GM19463 (cell line): ENCODE results near the gene WNT9B.
A peak's percentile ranks its signal among the peaks of the same experiment; 100 is the strongest.
"Not testable (repeated sequence)": the region's sequence is repeated elsewhere in the genome, so short reads cannot be mapped to it uniquely, and the experiment has no call there.

ENCODE experiments used
- ATAC-seq: cut with Tn5 transposase; IDR thresholded peaks from one replicate; pipeline ENCODE4 v1.9.1; 2021; ENCODE audit warnings: mild to moderate bottlenecking, moderate library complexity; ENCODE audit not compliant: unreplicated experiment

The WNT9B gene

GRCh38 chr17:46903762-46904672, 52.6 kb downstream of the WNT9B start:
- ATAC-seq = no peak

DNA sequence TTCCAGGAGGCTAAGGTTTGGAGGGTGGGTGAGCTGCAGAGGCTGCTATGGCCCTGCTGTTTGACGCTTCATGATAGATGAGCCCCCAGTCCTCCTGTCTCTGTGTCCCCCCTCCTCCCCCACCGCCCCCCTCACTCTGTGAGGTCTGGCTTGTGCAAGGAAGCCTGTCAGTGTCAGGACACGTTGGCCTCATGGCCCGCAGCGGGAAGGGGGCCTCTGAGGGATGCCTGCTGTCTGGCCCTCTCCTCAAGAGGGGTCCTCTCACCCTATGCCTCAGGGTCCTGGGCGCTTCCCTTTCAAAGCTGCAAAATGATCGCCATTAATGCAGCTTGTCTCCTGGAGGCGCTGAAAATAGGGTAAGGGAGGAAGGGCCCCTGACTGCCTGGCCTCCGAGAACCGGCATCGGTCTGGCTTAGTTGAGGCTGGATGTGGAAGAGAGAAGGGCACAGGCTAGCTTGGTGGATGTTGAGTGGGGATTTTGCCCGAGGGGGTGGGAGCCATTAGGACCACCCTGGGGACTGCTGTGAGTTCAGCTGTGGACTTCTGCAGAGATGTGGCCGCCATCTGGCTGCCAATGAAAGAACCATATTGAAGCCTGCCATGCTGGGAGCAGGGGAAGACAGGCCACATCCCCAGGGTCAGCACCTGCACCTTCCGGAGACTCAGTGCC, 56.8 kb downstream of the WNT9B start:
- ATAC-seq = no peak

DNA sequence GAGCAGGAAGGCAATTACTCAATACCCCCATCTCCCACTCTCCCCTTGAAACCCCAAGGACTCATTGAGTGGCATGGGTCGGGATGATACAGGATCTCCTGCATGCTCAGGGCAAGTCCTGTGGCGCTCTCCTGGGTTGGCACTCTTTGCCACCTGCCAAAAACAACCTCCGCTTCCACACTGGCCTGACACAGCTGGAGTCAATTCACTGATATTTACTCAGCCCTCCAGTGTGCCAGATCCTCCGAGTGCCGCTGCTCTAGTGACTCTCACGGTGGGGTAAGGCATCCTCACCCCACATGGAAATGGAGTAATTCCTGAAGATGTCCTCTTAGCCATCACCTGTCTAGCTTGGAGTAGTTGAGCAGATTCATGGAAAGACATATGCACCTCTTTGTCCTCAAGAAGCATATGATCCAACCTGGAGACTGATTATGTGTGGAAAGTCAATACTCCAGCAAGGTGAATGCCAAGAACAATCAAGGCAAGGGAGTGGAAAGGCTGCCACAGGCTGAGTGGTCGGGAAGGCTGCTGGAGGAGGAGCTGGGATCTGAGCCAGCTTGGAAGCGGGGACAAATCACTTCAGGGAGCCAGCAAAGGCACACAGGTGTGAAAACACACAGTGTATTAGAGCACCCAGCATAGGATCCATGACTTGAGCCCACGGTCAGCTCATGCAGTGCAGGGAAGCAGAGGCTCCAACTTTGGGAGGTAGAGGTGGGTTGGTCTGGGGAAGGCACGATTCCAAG, 59.0 kb downstream of the WNT9B start:
- no peak for ATAC-seq

DNA sequence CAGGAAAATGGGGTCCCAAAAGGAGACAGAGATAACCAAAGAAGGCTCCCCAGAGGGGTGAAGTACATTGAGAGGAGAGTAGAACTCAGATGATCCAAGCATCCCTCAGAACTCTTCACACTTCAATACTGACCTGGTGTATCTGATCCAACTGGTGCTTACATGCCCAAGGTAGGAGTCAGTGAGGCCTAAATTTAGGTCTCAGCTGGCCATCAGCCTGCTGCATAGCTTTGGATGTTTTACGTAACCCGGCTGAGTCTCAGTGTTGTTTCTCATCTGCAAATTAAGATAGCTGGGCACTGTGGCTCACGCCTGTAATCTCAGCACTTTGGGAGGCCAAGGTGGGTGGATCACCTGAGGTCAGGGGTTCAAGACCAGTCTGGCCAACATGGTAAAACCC, 59.9 kb downstream of the WNT9B start:
- no peak for ATAC-seq

DNA sequence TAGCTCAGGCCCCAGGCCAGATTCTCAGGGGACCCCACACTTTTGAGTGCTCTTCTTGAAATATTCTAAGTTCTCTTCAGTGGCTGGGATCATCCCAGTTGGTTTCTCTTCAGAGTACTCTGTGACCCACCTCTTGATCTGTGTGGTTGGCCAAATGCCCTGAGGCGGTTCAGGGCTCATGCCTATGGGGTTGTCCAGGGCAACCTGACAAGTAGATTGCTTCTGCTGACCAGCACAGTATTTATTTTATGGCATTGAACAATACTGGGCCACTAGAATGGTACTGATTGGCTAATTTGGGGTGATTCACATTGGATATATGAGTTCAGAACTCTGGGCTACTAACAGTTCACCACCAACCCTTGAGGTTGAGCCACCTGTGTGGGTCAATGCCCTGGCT, 64.2 kb downstream of the WNT9B start:
- ATAC-seq = no peak

- ATAC-seq = no peak
Measured at GRCh38 chr17:46916211-46916610, 64.8 kb downstream of the WNT9B start.

- ATAC-seq = no peak
Measured at GRCh38 chr17:46916623-46917022, 65.2 kb downstream of the WNT9B start.

DNA sequence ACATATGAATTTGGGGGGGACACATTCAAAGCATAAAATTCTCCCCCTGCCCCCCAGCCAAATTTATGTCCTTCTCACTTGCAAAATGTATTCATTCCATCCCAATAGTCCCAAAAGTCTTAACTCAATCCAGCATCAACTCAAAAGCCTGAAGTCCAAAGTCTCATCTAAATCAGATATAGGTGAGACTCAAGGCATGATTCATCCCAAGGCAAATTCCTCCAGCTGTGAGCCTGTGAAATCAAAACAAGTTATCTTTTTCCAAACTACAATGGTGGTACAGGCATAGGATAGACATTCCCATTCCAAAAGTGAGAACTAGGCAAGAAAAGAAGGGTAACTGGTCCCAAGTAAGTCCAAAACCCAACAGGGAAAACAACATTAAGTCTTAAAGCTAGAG, 65.7 kb downstream of the WNT9B start:
- ATAC-seq = no peak

DNA sequence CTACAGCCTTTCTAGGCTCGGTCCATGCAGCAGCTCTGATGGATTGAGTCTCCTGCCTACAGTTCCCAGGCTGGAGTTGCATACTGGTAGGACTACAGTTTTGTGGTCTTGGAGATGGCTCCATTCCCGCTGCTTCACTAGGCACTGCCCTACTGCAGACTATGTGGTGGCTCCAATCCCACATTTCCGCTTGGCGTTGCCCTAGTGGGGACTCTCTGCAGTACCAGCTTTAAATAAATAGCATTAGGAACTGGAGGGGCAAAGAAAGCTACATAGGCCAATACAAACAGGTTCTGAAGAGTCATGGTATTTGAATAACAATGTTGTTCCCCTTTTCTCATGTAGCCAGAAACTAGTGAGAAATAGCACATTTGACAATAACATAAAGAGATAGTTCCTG, 66.1 kb downstream of the WNT9B start:
- ATAC-seq = no peak

DNA sequence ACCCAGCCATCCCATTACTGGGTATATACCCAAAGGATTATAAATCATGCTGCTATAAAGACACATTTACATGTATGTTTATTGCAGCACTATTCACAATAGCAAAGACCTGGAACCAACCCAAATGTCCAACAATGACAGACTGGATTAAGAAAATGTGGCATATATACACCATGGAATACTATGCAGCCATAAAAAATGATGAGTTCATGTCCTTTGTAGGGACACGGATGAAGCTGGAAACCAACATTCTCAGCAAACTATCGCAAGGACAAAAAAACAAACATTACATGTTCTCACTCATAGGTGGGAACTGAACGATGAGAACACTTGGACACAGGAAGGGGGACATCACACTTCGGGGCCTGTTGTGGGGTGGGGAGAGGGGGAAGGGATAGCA, 70.6 kb downstream of the WNT9B start:
- not testable (repeated sequence) for ATAC-seq

GRCh38 chr17:46922487-46922803, 71.1 kb downstream of the WNT9B start:
- ATAC-seq = peak; percentile 13

GRCh38 chr17:46922804-46923635, 71.6 kb downstream of the WNT9B start, which contains the start of gene GOSR2:
Gene GOSR2, plus strand, starts transcription at chr17:46923160. Its CDS starts 33 bp downstream, at chr17:46923193.
- ATAC-seq = peak; percentile 90

- ATAC-seq = no peak
Measured at GRCh38 chr17:46925185-46925868, 73.9 kb downstream of the WNT9B start.

DNA sequence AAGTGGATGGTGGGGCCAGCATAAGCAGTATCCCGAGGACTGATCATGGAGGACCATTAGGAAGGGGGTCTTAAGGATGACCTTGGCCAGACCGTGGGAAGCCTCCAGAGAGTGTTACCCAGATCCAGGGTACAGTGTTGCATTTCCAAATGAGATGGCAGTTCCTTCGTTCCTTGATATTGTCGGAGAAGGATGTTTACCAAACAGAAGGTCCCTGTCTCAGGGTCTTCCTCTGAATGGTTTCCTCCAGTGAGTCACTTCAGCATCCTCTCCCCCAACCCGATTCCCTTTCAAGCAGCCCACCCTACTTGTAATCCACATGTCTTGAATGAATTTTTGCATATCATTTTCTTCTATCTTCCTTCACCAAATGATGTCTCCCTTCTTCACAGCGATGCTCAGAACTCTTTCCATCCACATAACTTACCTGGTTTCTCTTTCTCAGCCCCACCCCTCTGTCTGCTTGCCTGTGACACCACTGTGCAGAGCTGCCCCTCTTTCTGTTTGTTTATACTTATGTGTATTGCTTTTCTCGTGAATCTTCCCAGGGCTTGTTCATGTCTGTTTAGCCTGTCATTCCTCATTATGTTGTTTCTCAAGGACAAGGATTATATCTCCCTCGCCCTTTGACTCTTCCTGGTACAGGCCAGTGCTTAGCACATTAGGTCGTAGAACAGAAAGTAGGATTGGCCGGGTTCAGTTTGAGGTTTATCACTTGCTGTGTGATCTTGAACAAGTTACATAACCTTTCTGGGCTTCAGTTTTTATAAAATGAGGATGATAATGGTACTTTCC, 77.3 kb downstream of the WNT9B start:
- no peak for ATAC-seq

DNA sequence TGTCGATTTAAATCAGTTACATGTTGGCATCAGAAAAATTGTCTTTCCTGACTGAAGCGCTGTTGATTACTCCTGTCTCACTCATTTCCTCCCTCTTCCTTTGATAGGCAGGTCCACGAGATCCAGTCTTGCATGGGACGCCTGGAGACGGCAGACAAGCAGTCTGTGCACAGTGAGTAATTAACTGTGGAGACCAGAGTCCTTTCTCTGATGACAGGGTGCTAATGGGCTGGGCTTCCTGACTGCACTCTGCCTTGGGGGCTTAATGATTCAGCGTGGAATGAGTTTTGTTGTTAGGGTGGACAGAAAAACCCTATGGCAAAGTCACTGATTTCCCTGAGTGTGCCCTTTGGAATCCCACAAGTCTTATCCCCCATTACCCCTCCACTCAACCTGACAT, 78.0 kb downstream of the WNT9B start:
- no peak for ATAC-seq

DNA sequence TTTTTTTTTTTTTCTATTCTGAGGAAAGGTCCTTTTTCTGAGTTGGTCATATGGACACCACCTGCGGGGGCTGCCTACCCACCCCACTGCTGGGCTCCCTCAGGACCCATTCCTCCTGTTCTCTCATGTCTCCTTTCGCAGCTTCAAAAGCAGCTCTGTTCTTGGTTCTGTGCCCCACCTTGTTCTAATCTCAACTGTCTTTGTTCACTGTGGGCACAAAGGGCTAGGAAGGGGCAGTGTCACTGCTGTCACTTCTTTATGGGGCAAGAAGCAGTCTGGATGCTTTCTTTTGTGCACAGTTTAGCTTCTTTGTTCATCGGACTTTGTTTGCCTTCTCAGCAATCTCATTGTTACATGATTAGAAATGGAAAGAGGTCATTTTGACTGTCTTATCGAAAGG, 78.7 kb downstream of the WNT9B start:
- no peak for ATAC-seq

DNA sequence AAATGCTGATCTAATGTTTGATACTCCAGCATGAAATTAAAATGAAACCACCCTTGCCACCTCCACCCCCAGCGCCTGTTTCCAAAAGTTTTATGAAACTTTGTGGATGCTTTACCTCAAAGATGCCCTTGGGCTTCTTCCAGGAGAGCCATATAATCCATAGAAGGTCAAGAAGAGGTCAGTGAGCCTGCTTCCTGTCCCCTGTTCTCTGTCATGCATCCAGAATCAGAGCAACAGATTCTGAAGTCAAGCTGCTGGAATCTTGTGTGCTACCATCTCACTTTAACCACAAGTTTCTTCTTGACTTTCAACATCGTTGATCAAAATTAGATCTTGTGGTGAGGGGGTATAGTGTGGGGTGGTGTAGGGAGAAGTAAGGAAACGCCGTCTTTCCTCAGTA, 80.2 kb downstream of the WNT9B start:
- no peak for ATAC-seq

DNA sequence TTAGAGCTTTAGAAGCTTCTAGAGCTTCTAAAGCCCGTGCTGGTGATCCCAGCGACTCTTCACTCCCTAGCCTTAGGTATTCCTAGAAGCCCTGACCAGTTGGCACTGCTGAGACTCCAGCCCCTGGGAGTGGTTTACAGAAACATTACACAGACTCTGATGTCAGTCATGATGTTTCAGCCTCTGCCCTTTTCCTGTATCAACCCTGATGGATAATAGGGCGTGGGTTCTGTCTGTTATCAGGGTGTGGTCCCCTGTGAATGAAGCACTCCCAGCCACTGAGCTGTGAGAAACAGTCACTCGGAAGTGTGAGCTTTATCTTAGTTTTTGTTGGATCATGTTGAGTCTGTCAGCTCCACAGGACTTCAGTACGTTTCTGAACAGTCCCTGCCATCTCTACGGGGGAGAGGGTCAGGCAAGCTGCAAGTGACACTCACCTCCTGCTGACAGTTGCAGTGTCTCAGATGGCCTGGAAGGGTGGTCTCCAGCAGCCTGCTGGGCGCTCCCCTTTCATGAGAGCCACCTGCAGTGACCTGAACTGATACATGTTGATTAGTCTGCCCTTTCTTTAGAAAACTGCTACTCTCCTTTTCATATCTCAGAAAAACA, 84.4 kb downstream of the WNT9B start:
- ATAC-seq = no peak
